Effector memory CD4-positive, alpha-beta T cell (primary cell): ENCODE results near the gene DNASE1L3.

Source experiments
- DNase-seq, 3 donors: peaks; one replicate each; pipeline ENCODE4 v3.0.0-alpha.2; 2020
- H3K27ac ChIP-seq: 2 replicates; pipeline ENCODE4 v1.7.0; 2013; ENCODE audit warnings: mild to moderate bottlenecking, low read length, moderate library complexity; ENCODE audit not compliant: insufficient read depth, poor library complexity, severe bottlenecking
- H3K27me3 ChIP-seq: replicated peaks from 2 replicates; pipeline ENCODE4 v1.7.0; 2013; ENCODE audit warnings: mild to moderate bottlenecking, low read length; ENCODE audit not compliant: insufficient read depth, control insufficient read depth, poor library complexity, severe bottlenecking
- H3K36me3 ChIP-seq: 2 replicates; pipeline ENCODE4 v1.7.0; 2013; ENCODE audit warnings: mild to moderate bottlenecking, low read length, moderate library complexity; ENCODE audit not compliant: control insufficient read depth, insufficient read depth
- H3K4me1 ChIP-seq: 2 replicates; pipeline ENCODE4 v1.7.0; 2013; ENCODE audit warnings: low read length, mild to moderate bottlenecking; ENCODE audit not compliant: control insufficient read depth, insufficient read depth, poor library complexity, severe bottlenecking
- H3K4me3 ChIP-seq: 2 replicates; pipeline ENCODE4 v1.7.0; 2013; ENCODE audit warnings: low read length, low read depth, mild to moderate bottlenecking; ENCODE audit not compliant: insufficient read depth, poor library complexity, severe bottlenecking
- H3K9me3 ChIP-seq: 2 replicates; pipeline ENCODE4 v1.7.0; 2013; ENCODE audit warnings: mild to moderate bottlenecking, low read length, moderate library complexity; ENCODE audit not compliant: control insufficient read depth
- total RNA-seq, 3 donors: gene quantifications; one replicate each; lab custom pipeline; 2026; lab: John Stamatoyannopoulos, UW

The DNASE1L3 gene, protein sequence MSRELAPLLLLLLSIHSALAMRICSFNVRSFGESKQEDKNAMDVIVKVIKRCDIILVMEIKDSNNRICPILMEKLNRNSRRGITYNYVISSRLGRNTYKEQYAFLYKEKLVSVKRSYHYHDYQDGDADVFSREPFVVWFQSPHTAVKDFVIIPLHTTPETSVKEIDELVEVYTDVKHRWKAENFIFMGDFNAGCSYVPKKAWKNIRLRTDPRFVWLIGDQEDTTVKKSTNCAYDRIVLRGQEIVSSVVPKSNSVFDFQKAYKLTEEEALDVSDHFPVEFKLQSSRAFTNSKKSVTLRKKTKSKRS
- total RNA-seq: 0 to 0.17 (median 0) reads per million in 3 donors

DNA sequence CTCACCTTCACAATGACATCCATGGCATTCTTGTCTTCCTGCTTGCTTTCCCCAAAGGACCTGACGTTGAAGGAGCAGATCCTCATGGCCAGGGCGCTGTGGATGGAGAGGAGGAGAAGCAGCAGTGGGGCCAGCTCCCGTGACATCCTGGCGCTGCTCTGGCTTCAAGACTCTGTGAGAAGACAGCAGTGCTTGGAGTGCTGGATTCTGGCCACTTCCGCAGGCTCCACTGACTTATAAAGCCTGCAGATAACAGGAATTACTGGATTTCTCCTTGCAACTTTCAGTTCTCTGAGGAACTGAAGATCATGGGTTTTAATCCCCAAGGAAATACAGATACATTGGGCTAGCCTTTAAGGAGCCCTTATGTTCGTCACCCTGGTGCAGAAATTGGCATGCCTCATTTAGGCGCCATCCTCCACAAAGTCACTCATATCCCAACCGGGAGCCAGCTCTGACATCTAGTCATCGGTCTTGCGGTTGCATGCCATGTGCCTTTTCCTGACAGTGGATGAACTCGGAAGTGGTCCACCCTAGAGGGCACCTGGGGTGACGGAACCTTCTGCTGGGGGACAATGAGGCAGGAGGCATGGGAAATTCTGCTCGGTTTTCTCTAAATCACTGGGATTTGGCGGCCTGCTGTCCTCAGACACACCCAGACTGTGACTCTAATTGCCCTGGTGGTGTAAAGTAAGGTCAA lies at the start of gene DNASE1L3:
TSS of gene DNASE1L3 (minus strand) at position 212 of the 700 bp plus-strand sequence. CDS start at position 146, 66 bp downstream.
- Histone ChIP-seq H3K4me1 (no peaks in the 10 kb centered on the region), H3K27ac (no peak within 1 kb of the TSS), H3K27me3 (no peaks in the 10 kb centered on the region), H3K36me3 (no peaks in the 10 kb centered on the region), H3K9me3 (no peaks in the 10 kb centered on the region), H3K4me3 (no peak within 1 kb of the TSS)
- no peak for DNase-seq

DNA sequence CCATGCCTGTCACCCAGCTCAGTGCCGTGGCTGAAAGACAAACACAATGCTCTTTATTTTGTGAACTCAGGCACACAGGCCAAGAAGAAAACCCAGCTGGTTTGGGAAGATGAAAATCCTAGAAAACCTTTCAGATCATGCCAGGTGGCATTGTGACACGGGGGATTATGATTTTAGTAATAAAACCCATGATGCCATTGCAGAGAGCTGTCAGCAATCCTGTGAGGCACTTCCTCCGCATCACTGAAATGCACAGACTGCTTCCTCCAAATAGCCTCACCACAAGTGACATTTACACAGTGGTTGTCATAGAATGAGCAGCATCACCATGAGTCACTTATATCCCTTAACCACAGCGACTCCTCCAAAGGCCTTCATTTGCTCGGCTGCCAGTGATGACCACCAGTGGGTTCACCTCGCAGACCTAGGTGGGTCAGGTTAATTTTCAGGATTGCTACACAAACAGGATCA lies 49.5 kb upstream of the DNASE1L3 start:
- H3K4me1 ChIP-seq: no peaks in the 10 kb centered on the region
- no peak for DNase-seq
- no peaks in the 10 kb centered on the region for H3K36me3 ChIP-seq
- no peaks in the 10 kb centered on the region for H3K9me3 ChIP-seq
- H3K27ac ChIP-seq: no peak overlapping the region
- H3K27me3 ChIP-seq: no peaks in the 10 kb centered on the region
- H3K4me3 ChIP-seq: no peak overlapping the region

DNA sequence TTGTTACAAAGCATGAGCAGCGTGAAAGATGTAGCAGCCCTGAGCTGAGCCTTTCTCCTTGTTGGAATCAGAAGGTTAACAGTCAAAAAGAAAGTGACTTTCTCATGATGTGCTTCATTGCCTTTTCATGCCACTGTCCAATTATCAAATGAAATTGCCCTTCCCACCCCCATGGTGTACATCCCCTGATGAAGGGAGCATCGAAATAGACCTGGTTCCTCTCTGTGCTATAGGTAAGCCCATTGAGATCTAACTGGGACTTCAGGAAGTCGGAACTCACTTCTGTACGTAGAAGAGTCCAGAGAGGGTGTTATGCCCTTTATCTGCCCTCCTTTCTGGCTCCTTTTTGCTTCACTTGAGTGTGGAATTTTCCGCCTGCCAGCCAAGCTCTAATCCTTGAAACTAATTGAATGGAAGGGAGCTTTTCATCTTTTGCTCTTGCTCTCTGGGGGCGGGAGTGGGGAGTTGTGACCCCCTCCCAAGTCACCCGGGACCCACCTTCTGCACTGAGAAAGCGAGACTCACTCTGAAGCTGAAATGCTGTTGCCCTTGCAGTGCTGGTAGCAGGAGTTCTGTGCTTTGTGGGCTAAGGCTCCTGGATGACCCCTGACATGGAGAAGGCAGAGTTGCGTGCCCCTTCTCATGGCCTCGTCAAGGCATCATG lies 47.8 kb upstream of the DNASE1L3 start:
- H3K27me3 ChIP-seq: no peaks in the 10 kb centered on the region
- H3K4me3 ChIP-seq: no peak overlapping the region
- H3K27ac ChIP-seq: no peak overlapping the region
- no peaks in the 10 kb centered on the region for H3K4me1 ChIP-seq
- H3K9me3 ChIP-seq: no peaks in the 10 kb centered on the region
- DNase-seq: no peak
- no peaks in the 10 kb centered on the region for H3K36me3 ChIP-seq

DNA sequence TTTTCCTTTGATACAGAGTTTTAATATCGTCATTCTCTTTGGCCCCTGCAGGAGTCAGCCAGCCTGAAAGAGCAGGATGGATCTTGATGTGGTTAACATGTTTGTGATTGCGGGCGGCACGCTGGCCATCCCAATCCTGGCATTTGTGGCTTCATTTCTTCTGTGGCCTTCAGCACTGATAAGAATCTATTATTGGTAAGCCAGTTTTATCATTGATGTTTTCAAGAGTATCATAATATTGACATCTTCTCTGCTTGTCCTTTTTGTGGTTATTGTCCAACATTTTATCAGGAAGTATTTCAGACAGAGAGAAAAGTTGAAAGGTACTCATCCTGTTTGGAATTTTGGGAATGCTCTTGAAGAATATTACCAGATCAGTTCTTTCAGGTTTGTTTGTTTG lies 45.7 kb upstream of the DNASE1L3 start:
- Histone ChIP-seq H3K4me3 (no peak overlapping the region), H3K36me3 (no peaks in the 10 kb centered on the region), H3K27me3 (no peaks in the 10 kb centered on the region), H3K4me1 (no peaks in the 10 kb centered on the region), H3K9me3 (no peaks in the 10 kb centered on the region), H3K27ac (no peak overlapping the region)
- no peak for DNase-seq

DNA sequence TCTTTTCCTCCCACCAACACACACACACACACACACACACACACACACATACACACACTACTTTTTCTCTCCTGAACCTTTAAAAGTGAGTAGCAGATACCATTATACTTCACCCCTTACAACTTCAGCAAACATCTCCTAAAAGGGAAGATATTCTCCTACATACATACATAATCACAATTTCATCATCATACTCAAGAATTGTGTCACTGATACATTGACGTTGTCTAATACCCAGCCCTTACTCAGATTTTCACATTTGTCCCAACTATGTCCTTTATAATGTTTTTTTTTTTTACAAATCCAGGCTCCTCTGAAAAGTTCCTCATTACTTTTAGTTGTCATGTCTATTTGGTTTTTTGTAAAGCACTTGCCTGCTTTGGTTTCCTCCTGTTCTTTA lies 45.3 kb upstream of the DNASE1L3 start:
- Histone ChIP-seq H3K4me1 (no peaks in the 10 kb centered on the region), H3K27me3 (no peaks in the 10 kb centered on the region), H3K27ac (no peak overlapping the region), H3K36me3 (no peaks in the 10 kb centered on the region), H3K9me3 (no peaks in the 10 kb centered on the region), H3K4me3 (no peak overlapping the region)
- DNase-seq: no peak

DNA sequence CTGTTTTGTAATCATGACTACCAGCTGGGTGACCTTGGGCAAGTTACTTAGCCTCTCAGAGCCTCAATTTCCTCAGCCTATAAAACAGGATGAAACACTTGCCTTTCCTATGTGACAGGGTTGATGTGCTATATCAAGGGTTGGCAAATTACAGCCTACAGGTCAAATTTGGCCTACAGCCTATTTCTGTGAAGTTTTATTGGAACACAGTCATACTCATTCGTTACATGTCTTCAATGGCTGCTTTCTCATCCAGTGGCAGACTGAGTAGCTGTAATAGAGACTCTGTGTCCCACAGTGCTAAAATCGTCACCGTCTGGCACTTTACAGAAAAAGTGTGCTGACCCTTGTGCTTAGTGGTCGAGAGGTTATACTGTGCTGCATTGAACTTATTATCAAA lies 43.4 kb upstream of the DNASE1L3 start:
- no peaks in the 10 kb centered on the region for H3K36me3 ChIP-seq
- no peaks in the 10 kb centered on the region for H3K27me3 ChIP-seq
- no peak for DNase-seq
- no peaks in the 10 kb centered on the region for H3K9me3 ChIP-seq
- no peak overlapping the region for H3K4me3 ChIP-seq
- no peaks in the 10 kb centered on the region for H3K4me1 ChIP-seq
- H3K27ac ChIP-seq: no peak overlapping the region

DNA sequence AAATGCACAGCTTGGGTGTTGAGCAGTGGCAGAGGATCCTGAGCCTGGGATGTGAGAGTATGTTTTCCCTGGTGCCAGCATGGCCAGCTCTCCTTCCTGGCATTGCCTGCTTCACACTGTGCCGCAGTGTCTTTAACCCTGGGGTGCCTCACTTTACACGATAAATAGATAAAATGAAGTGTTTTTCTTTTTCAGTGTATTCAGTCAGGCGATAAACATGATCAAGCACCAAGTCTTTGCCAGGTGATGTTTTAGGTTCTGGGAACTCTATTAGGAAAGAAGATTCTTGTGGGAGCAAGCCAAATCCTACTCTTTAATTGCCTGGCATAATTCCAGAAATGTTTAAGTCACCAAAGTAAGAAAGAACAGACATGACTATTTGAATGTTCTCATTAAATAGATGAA lies 40.9 kb upstream of the DNASE1L3 start:
- no peak for DNase-seq
- Histone ChIP-seq H3K36me3 (no peaks in the 10 kb centered on the region), H3K9me3 (no peaks in the 10 kb centered on the region), H3K27ac (no peak overlapping the region), H3K27me3 (no peaks in the 10 kb centered on the region), H3K4me1 (no peaks in the 10 kb centered on the region), H3K4me3 (no peak overlapping the region)

DNA sequence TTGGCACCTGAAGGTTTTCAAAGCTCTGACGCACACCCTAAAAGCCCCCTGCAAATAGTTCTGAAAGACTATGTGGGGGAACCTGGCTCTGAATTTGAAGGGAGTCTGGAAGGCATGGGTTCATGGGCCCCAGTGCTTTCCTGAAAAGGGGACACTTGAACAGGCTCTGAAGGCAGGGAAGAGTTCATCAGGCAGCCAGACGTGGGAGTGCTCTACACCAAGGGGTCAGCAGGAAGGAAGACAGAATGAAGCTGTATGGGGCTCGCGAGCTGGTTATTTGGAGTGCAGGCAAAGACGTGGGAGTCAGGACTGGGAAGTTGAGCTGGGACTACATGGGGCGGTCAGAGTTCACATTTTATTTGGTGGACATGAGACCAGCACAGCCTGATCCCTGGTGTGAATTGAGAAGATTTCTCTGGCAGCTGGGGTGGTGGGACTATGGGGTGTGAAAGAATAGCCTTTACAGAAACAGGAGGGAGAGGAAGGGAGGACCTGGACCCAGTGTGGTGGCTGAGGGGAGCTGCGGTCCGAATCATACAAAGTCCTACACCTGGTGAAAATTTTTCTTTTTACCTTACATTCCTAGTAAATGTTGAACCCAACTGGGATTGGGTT lies 39.4 kb upstream of the DNASE1L3 start:
- Histone ChIP-seq H3K36me3 (no peaks in the 10 kb centered on the region), H3K4me1 (no peaks in the 10 kb centered on the region), H3K27me3 (no peaks in the 10 kb centered on the region), H3K27ac (no peak overlapping the region), H3K4me3 (no peak overlapping the region), H3K9me3 (no peaks in the 10 kb centered on the region)
- DNase-seq: no peak

DNA sequence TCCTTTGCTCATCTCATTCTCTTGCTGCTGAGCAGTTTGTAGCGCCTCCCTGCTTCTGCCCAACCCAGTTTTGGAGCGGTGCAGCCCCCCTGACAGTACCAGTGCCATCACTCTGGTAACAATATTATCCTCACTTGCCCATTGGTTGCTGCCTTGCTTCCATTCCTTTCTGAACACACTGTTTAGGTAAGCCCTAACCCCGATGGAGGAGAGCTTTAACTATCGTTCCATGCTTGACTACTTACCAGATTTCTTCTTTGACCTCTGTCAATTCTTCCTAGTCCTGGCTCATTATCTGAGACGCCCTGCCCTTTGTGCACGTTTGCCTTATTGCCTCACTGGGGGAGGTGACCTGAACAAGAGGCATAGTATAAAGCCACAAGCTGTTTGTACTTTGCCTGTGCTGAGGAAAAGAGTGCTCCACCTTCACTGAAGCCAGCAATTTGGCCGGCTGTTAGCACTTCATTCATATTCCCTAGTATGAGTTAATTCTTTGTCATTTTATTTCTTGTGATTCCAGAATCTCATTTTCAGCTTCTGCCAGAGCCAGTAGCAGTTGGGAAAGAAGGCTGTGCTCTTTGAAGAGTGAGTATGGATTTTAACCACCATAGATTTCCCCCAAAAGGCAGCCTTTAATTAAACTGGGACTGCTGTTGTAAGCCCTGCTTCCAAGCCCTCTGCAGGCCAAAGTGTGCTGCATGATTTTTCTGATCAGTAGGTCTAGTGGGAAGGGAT lies 38.8 kb upstream of the DNASE1L3 start:
- H3K27ac ChIP-seq: no peak overlapping the region
- no peaks in the 10 kb centered on the region for H3K36me3 ChIP-seq
- H3K4me3 ChIP-seq: no peak overlapping the region
- no peaks in the 10 kb centered on the region for H3K4me1 ChIP-seq
- no peak for DNase-seq
- no peaks in the 10 kb centered on the region for H3K27me3 ChIP-seq
- no peaks in the 10 kb centered on the region for H3K9me3 ChIP-seq
